DMS53 treated with DMSO at 0.1 percent for 48 hours (cell line): ENCODE results near the gene TEKT5.

ENCODE experiments used
- DNase-seq: peaks from one replicate; lab custom pipeline; 2025; ENCODE audit not compliant: unreplicated experiment; lab: John Stamatoyannopoulos, UW

Gene TEKT5

GRCh38 chr16:10612649-10613179 is 82.0 kb downstream of the TEKT5 start:
- DNase-seq: no peak

- no peak for DNase-seq
These were observed 82.8 kb downstream of the TEKT5 start for GRCh38 chr16:10611825-10612342.

GRCh38 chr16:10610499-10611184 is 84.1 kb downstream of the TEKT5 start:
- no peak for DNase-seq

- no peak for DNase-seq
These were observed 85.3 kb downstream of the TEKT5 start for GRCh38 chr16:10609402-10609774.

- DNase-seq: no peak
These were observed 85.9 kb downstream of the TEKT5 start for GRCh38 chr16:10608687-10609401.

- DNase-seq: no peak
These were observed 87.6 kb downstream of the TEKT5 start for GRCh38 chr16:10607157-10607556.

GRCh38 chr16:10606607-10607006 is 88.1 kb downstream of the TEKT5 start:
- DNase-seq: no peak

GRCh38 chr16:10605636-10606035 is 89.1 kb downstream of the TEKT5 start:
- no peak for DNase-seq

- no peak for DNase-seq
These were observed 93.0 kb downstream of the TEKT5 start for GRCh38 chr16:10601444-10602408.

GRCh38 chr16:10600782-10601443 is 93.8 kb downstream of the TEKT5 start:
- no peak for DNase-seq

GRCh38 chr16:10599626-10600025 is 95.1 kb downstream of the TEKT5 start:
- DNase-seq: no peak

GRCh38 chr16:10598157-10598556 is 96.6 kb downstream of the TEKT5 start:
- no peak for DNase-seq

- DNase-seq: no peak
These were observed 97.5 kb downstream of the TEKT5 start for GRCh38 chr16:10597187-10597601.

- DNase-seq: peak; percentile 99
These were observed 100.3 kb downstream of the TEKT5 start for GRCh38 chr16:10594312-10594950.

- no peak for DNase-seq
These were observed 102.1 kb downstream of the TEKT5 start for GRCh38 chr16:10592611-10593010.

GRCh38 chr16:10590342-10590741 is 104.4 kb downstream of the TEKT5 start:
- DNase-seq: no peak

GRCh38 chr16:10589109-10589508 is 105.6 kb downstream of the TEKT5 start:
- peak; percentile 14 for DNase-seq

- DNase-seq: no peak
These were observed 107.1 kb downstream of the TEKT5 start for GRCh38 chr16:10587622-10588021.

- no peak for DNase-seq
These were observed 109.7 kb downstream of the TEKT5 start for GRCh38 chr16:10584981-10585438.

GRCh38 chr16:10583269-10583668 is 111.5 kb downstream of the TEKT5 start:
- DNase-seq: no peak
